HG03045 (cell line): ENCODE data around the gene PARD3B.

ENCODE experiments used
- ATAC-seq: cut with Tn5 transposase; IDR thresholded peaks from one replicate; pipeline ENCODE4 v1.9.1; 2021; ENCODE audit warnings: mild to moderate bottlenecking, moderate library complexity; ENCODE audit not compliant: unreplicated experiment

The PARD3B gene

DNA sequence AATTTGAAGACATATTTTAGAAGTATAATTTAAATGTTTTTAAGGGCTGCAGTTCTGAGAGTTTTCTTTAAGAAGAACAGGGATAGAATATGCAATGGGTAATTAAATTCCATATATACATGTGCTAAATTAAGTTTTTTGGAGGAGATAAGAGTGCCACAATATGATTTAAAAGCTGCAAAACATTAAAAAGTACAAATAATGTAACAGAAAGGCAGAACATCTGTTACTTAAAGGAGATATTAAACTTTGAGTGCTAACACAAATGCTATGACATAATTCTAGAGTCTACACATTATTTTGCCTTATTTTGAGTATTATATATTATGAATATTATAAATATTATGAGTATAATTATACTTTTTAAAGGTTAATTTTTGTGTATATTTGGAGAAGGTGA lies 102.4 kb downstream of the PARD3B start:
- no peak for ATAC-seq

- ATAC-seq = no peak
Observed at GRCh38 chr2:204650611-204651010, 105.3 kb downstream of the PARD3B start.

- no peak for ATAC-seq
Observed at GRCh38 chr2:204652063-204652462, 106.8 kb downstream of the PARD3B start.

DNA sequence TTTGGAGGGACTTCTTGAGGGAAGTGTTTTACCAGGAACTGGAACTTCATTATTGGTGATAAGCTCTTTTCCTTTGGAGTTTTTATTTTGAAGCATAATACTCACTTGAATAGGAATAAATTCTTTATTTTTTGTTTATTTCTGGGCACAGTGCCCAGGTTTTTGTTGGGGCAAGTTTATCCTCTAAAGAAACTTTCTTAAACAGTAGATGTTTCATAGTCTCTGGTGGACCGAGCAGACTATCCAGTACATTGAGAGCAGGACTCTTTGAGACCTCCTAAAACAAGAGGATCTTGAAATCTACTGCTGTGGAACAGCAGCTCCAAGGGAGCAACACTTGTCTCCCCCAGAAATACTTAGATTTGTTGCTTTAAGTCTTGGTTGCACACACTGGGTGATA lies 109.4 kb downstream of the PARD3B start:
- ATAC-seq = no peak

DNA sequence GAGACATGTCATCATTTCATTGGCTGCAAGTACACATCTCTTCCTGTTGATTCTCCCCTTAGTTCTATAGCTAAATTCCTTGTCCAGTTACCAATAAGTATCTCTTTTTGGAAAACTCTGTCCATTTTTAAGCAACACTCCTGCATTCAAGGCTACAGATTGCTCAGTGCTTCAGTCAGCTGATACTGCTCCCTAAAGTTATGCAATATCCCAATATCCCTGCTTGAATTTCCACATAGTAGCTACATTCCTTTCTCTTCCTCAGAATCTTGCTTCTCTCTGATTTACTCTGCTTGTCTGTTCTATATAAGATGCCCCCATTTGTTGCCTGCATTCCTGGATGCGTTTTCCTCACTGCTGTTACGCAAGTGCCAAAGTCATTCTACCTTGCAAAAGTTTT lies 109.8 kb downstream of the PARD3B start:
- no peak for ATAC-seq

DNA sequence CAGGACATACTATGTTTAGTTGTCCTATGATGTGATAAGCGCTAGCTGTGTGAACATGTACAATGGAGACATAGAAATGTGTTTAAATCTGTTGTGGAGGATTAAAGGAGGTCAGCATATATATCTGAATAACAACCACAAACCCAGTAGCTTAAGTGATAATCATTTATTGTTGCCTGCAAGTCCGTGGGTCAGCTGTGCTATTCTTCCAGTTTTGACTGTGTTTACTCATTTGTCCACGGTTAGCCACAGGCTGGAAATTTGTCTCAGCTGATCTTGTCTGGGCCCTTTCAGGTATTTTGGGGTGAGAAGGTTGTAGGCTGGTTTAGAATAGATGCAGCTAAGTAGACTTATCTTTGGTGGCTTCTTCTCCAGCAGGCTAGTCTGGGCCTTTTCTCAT lies 110.4 kb downstream of the PARD3B start:
- no peak for ATAC-seq

- no peak for ATAC-seq
Observed at GRCh38 chr2:204657024-204657423, 111.7 kb downstream of the PARD3B start.

DNA sequence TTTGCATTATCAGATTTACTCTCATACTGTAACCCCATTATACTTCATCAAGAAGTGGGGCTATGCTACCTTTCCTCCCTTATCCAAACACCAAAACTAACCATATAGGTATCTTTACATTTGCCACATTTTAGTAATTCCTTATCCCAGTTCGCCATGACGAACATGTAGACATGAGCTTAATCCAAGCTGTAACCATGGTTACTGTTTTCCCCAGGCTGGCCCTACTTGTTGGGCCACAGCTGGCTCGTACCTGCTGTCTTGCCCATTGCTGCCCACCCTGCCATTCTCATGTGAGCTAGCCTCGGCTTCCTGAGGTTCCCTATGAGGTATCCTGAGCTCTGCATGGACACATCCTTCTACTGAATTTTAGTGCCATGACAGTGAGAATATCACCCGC lies 117.7 kb downstream of the PARD3B start:
- no peak for ATAC-seq

DNA sequence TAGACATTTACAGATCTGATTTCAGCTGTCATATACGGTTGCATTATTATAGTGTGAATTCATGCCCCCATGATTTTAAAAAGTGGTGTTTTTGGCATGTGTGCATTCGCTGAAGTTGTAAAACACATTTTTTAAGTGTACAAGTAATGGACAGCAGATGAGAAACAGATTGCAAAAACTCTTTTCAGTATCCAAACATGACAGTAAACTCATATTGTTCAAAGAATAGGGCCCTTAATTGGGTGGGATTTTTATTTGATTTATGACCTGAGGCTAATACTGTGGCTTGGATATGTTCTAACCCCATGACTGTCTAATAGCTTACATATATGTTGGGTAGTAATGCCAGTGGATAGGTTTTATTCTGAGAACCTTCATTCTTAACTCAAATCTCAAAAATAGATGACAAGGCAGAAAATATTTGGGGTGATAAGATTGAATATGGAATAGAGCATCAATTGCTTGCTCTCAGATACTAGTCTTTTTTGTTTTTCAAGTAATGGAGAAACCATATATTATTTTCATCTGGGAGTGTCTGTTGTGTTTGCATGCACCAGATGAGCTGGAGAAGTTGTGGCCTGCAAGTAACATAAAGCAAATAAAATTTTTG lies 118.6 kb downstream of the PARD3B start:
- no peak for ATAC-seq

GRCh38 chr2:204664708-204665121 lies 119.4 kb downstream of the PARD3B start:
- ATAC-seq = no peak

- no peak for ATAC-seq
Observed at GRCh38 chr2:204665207-204665606, 119.9 kb downstream of the PARD3B start.

DNA sequence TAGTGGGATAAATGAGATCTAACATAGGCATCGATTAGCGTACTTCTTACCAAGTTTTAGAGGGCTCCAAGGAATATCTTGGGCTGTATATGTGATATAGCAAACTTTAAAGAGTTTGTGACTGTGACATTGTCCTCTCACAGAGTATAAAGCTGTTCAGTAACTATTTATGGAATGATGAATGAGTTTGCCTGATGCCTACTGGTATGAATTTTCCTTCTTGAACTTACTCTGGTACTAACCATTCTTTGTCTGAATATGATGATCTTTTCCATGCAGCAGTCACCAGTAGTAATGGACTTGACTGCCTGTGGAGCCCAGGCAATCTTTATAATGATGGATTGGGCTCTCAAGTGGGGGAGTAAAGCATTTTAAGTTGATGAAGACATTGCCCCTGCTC lies 120.5 kb downstream of the PARD3B start:
- ATAC-seq = no peak

DNA sequence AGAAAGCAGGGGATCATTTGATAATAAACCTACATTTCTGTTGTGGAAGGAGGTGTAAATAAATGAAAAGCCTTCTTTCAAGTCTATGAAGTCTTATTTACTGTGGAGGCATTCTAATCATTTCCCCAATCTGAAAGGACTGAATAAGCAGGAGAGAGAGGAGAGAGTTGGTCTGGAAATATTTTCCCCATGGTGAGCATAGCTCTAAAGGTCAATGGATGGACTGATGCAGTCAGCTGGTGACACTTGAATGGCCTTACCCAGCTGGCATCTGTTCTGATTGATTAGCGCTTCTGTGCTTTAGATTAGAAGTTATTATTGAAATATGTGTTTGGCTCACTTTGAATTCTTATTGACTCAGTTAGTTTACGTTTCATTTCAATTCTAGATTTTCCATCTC lies 122.7 kb downstream of the PARD3B start:
- ATAC-seq = no peak

DNA sequence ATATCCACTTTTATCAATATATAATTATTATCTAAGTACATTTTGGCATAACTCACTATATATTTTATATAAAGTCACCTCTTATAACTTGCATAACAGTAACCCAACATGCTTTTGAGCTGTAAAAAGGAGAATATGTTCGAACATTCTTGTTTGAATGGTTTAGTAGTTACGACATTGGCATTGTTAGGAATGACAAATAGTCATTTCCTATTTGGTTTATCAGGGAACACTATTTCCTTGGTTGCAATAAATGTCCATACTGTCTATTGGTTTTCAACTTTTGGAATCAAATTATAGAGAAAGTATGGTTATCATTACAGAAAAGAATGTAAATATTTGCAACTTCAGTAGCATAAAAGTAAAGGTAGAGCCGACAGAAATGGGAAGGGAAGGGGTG lies 124.1 kb downstream of the PARD3B start:
- ATAC-seq = no peak

- no peak for ATAC-seq
Observed at GRCh38 chr2:204670124-204670523, 124.8 kb downstream of the PARD3B start.

DNA sequence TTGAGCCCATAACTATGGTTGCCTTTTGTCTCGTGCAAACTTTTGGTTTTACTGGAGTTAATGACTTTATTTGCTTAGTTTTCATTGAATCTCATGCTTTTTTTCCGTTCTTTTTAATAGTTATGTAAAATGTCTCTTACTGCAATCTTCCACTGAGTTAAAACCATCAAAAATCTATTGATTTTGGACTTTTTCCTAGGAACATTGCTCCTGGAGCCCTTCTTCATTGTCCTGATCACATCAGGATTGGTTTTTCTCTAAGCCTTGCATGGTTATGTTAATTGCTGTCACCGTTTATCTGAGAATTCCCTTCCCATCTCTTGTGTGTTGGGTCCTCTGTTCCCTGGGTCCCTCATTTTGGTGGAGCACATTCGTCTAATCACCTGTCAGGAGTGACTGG lies 125.5 kb downstream of the PARD3B start:
- ATAC-seq = no peak

DNA sequence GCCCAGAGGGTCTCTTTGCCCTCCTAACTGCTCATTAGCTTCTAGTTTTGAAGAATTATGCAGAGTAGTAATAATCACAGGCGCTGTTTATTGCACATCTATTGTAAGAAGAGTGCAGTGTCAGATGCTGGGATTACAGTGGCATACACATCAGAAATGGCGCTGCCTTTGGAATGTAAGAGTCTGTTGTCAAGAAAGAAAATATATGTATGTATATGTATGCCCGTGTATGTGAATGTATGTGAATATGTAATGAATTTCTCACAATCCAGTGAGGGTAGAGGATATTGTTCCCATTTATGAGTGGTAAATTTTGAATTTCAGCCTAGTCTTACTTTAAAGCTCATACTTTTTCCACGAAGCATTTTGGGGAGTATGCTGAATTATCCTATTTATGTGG lies 127.5 kb downstream of the PARD3B start:
- no peak for ATAC-seq

DNA sequence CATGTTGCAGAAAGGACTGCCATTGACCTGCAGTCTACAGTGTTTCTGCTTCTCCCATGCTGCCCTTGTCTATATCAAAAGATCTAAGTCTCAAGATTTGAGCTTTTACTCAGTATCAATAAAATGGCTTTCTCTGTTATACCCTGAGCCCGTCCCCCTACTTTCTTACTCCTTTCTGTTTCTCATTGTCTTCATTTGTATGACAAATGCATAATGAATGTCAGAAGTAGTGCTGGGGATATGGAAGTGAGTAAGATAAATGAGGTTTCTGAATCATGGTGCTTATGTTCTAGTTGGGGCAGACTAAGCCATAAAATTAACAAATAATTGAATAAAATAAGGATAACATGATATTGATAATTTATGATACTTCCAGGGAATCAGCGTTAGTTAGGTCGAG lies 128.6 kb downstream of the PARD3B start:
- no peak for ATAC-seq

- ATAC-seq = no peak
Observed at GRCh38 chr2:204678031-204678430, 132.8 kb downstream of the PARD3B start.

- ATAC-seq = no peak
Observed at GRCh38 chr2:204680576-204680975, 135.3 kb downstream of the PARD3B start.

DNA sequence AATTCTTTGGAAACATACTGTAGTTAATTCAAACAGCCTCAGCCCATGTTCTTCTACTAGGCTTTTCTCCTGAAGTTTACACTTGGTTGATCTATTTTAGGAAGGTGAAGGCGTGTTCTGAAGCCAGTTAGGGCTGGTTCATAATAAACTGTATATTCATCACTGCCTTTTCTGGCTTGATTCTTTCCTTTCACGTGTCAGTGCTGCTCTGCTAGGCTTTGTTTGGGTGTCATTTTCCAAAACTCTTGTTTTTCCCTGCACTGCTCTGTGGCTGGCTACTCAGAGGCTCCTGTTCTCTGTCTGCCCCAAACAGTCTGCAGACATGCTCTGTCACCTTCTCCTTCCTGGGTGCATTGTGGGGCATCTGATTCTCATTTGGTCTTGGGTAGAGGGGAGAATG lies 136.1 kb downstream of the PARD3B start:
- no peak for ATAC-seq

DNA sequence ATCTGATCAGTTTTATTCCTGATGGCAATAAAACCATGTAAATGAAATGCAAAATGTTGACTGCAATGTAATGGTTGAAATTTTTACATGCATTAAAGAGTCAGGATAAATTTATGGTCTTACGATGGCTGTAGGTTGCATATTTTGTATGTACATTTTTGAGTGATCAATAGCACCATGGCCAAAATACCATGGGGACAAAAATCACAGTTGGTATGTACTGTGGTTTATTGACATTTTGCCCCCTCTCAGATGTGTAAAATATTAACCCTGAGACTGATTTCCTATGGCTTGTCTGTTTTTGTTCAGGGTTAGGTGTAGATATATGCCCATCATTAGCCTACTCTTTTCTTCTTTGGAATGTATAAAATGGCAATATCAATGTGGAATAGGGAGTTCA lies 138.1 kb downstream of the PARD3B start:
- ATAC-seq = no peak

DNA sequence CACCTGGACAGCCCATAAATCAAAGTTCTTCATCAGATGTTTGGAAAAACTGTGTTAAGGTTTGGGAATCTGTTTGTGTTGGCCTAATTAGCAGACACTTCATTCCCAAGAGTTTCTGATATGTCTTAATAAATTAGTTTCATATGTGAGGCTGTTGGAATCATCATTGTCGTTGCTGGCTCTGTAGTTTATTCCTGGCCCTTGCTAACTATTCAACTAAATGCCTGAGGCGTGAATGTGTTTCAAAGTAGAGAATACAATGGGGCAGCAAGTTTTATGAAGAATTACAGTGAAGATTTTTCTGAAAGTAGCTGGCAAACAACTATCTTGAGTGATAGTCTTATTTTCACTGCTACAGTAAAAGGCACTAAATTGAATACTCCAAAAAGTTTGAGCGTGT lies 141.1 kb downstream of the PARD3B start:
- ATAC-seq = no peak

DNA sequence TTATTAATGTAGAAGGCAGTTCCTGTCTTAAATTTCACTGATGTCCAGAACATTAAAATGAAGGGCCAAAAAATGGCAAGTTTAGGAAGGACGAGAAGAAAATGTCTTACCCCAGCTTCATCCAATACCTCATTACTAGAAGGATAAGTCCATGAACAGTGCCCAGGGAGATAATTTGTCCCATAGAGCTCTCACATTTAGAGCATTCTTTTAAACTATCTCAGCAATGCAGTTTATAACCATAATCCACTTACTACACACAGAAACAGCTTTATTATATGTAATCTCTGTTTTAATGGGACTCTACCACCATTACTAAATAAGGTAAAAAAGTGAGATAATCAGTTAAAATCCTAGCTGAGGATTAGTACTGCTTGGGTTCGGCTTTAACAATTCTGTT lies 142.5 kb downstream of the PARD3B start:
- no peak for ATAC-seq
